Caki2 (cell line): Measurements from ENCODE around the gene COL12A1. TPM values are rescaled to one million over a fixed set of nuclear protein-coding genes. Genes with fewer than 3 reads are reported as not detected.

Experiments
- DNase-seq: peaks from one replicate; pipeline ENCODE4 v3.0.0-alpha.2; 2015; ENCODE audit warnings: low read depth
- in situ Hi-C: cut with HindIII; loops from 2 replicates; pipeline ENCODE4 v1.10.0; 2016; ENCODE audit warnings: low sequenced_read_pairs, low pct_unique_long_range_greater_than_20kb, mixed read lengths
- total RNA-seq: library from RNA; depleted of rRNA; stranded (reverse); fragments of >200 nt; shearing (Covaris generic); gene quantifications from 2 replicates; pipeline ENCODE4 v1.2.3, GENCODE V29; 2014; ENCODE audit warnings: low replicate concordance; rRNA removed

Gene COL12A1
- 6.2 and 6.7 TPM in 2 replicates for total RNA-seq

DNA sequence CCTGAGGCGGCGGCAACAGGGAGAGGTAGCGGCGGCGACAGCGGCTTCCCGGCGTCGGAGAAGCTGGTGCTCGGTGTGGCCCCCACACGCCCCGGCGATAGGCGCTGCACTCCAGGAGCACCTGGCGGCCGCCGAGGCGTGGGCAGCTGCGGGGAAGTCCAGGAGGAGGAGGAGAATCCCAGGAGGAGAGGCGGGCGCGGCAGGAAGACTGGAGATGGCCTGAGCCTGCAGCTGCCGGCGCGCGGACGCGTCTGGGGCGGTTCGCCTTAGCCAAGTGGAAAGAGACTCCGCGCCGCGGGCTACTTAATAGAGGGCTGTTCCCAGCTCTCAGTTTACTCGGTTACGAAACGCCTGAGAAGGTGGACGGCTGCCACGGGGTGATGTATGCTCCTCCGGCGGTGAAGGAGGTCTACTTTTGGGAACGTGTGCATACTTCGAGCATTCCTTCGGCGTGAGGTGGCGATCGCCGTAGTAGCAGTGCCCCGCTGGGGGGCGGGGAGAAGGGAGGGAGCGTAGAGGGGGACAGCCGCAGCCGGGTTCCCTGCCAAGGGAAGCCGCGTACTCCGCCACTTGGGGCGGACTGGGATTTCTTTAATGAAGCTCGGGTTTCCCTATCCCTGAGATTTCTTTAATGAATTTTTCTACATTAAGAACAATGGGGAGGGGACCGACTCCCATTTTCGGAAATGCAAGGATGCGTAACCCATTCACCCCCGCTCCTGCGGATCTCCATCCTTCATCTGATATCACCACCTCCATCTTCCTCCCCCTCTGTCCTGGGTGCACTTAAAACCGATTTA, at the start of gene COL12A1:
Gene COL12A1, minus strand, starts transcription at position 278 of the 800 bp plus-strand sequence. CDS start 3,261 bp downstream, outside the sequence.
- peak; percentile 85 for DNase-seq

GRCh38 chr6:75250552-75250951, 44.7 kb upstream of the COL12A1 start:
- in situ Hi-C loops: loop anchor here (25.0 kb wide), 1 partner anchor 262 kb away; no protein-coding TSS in a partner anchor
- DNase-seq: no peak

More for the DNA sequence above, at the start of gene COL12A1:
- in situ Hi-C loops: no loop called here

DNA sequence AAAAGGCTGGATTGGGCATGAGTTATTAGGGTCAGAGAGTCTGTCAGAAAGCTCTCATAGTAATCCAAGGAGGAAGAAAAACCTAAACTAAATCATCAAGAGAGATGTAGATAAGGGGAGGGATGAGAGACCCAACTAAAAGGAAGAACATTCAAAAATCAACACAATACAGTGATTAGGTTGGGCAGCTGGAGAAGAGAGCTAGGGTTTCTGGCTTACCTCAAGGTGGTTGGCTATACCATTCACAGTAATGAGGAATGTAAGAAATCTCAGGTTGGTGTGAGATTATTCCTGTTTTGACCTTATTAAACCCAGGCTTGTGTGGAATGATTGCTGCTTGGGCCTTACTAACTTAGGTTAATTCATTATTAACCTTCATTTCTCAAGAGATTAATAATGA, 44.0 kb upstream of the COL12A1 start:
- in situ Hi-C loops: loop anchor here (25.0 kb wide), 1 partner anchor 262 kb away; no protein-coding TSS in a partner anchor
- DNase-seq: no peak

GRCh38 chr6:75246386-75246785, 40.5 kb upstream of the COL12A1 start:
- in situ Hi-C loops: no loop called here
- DNase-seq: no peak

DNA sequence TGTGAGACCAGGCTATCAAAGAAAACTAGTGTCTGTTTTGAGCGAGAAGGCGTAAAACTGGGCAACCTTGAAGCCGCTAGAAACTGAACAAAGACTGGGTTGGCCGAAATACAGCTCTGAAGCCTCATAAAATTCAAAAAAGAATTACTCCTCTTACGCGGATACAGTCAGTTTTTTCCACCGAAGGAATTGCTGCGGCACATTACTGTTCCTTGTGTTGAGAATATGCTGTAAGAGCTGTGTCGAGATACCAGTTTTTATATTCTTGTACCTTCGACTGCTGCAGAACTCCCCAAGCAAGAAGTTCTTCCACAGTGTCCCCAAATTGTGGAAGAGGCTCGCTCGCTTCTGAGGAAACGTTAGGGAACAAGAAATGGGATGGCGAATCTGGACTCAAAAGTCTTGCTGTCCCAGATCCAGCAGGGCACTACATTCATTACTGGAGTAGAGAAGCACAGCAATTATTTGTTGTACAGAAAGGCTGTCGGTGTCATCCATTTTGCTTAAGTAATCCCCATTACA, 38.3 kb upstream of the COL12A1 start:
- no peak for DNase-seq
- in situ Hi-C loops: no loop called here

DNA sequence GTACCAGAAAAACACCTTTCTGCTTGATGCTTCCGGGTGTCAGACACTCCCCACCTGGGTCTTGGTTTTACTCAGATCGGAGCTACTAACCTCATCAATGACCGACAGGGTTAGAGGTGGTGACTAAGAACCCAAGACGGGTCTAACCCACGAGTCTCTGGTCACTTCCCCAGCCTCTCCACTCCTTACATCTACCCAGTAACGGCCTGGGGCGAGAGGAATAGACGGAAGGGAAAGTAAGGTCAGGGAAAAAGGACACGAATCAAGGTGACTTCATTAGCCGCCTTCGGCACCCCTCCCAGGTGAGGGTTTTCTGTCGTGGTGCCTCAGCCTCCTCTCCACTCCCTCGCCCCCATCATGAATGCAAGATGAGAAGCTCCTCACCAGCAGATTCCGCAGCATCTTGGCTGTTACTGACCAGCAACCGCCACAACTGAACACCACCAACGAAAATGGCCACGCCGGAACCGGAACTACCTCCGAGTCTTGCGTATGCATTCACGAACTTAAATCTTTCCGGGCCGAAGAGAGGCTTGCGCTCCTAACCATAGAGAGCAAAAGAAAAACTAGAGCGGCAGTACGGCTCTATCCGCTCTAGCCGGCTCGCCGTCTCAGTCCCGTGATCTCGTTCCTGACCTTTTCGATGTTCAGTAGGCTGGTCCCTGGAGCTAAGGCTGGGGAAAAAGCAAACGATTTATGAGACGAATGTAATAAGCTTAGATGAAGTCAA, 37.6 kb upstream of the COL12A1 start, which contains the start of gene COX7A2:
Gene COX7A2, minus strand, starts transcription at position 469 of the 730 bp plus-strand sequence. Its CDS starts 67 bp downstream, at position 402.
- DNase-seq: peak; percentile 91
- in situ Hi-C loops: no loop called here

DNA sequence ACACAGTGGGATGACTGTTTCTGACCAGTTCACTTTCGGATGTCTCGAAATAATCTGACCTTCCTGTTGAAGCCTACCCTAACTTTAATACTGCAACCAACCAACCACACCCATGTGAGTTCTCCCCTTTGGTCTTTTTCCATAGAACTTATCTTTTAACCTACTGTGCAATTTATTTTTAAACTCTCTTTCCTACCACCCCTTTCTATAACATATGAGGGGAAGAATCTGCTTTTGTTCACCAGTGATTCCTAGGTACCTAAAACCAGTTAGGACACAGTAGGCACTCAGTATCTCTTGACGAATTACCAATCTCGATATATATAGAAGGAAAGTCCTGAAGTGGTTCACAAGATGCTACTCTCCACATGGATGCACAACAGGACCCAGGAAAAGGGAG, 30.8 kb upstream of the COL12A1 start:
- DNase-seq: no peak
- in situ Hi-C loops: no loop called here

- in situ Hi-C loops: no loop called here
- no peak for DNase-seq
Measured at GRCh38 chr6:75235271-75235670, 29.4 kb upstream of the COL12A1 start.

GRCh38 chr6:75234126-75234865, 28.4 kb upstream of the COL12A1 start:
- no peak for DNase-seq
- in situ Hi-C loops: no loop called here

GRCh38 chr6:75233092-75233615, 27.3 kb upstream of the COL12A1 start:
- in situ Hi-C loops: no loop called here

GRCh38 chr6:75230484-75231325, 24.9 kb upstream of the COL12A1 start:
- in situ Hi-C loops: no loop called here
- DNase-seq: peak; percentile 43

More at GRCh38 chr6:75233092-75233615, 27.3 kb upstream of the COL12A1 start:
- DNase-seq: no peak

GRCh38 chr6:75224303-75224926, 18.6 kb upstream of the COL12A1 start:
- in situ Hi-C loops: no loop called here
- no peak for DNase-seq

GRCh38 chr6:75223428-75223827, 17.6 kb upstream of the COL12A1 start:
- no peak for DNase-seq
- in situ Hi-C loops: no loop called here

DNA sequence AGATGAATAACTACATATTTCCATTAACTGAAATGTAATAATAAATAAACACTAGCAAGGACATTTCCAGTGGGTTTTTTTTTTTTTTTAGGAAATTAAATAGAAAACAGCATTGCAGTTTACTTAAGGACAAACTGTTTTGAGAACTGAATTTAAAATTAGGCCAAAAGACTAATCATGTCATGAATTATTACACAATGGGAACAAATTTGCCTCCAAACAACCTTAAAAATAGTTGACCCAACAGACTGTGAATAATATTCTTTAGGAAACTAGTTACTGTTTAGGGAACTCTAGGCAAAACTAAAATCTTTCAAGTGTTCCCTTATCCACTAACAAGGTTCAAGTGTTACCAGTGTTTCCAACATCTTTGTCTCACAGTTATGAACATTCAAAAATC, 16.4 kb upstream of the COL12A1 start:
- in situ Hi-C loops: no loop called here
- no peak for DNase-seq

GRCh38 chr6:75221116-75221515, 15.3 kb upstream of the COL12A1 start:
- DNase-seq: no peak
- in situ Hi-C loops: no loop called here

- no peak for DNase-seq
- in situ Hi-C loops: no loop called here
Measured at GRCh38 chr6:75220357-75220756, 14.5 kb upstream of the COL12A1 start.

GRCh38 chr6:75219263-75219662, 13.4 kb upstream of the COL12A1 start:
- in situ Hi-C loops: no loop called here
- no peak for DNase-seq
